GM18526 (cell line): ENCODE data around the gene HOXC9.

ENCODE experiments used
- POLR2A ChIP-seq: IDR thresholded peaks from 3 replicates; pipeline ENCODE4 v1.6.1; 2011; ENCODE audit not compliant: insufficient read length; ENCODE audit errors: extremely low read depth

HOXC9 gene

DNA sequence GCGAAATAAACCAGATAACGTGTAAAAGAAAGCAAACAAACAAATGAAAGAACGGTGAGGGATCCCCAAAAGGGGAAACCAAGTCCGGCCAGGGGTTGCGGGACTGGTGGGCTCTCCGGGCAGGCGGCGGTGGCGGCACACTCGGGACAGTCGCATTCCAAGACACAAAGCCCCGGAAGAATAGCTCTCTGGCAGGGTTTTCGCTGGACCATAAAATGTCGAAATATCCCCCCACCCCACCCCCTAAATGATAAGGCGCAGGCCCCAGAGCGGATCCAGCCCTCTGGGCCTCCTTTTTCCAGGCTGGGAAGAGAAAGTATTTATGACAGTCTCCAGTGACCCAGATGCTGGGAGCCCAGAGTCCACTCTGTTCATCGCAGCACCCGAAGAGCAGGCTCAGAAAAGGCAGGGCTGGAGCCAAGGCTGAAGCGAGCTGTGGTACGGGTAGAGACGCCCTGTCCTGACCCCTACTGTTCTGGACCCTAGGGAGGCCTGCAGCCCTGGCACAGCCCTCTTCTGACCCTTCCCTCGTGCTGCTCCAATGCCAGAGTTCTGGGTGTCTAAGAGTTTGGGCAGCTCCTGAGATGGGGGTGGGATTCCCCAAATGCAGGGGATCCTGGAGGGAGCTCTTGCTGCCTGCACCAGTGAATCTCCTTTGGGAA, 6.7 kb downstream of the HOXC9 start:
- no peak for TF ChIP-seq POLR2A

DNA sequence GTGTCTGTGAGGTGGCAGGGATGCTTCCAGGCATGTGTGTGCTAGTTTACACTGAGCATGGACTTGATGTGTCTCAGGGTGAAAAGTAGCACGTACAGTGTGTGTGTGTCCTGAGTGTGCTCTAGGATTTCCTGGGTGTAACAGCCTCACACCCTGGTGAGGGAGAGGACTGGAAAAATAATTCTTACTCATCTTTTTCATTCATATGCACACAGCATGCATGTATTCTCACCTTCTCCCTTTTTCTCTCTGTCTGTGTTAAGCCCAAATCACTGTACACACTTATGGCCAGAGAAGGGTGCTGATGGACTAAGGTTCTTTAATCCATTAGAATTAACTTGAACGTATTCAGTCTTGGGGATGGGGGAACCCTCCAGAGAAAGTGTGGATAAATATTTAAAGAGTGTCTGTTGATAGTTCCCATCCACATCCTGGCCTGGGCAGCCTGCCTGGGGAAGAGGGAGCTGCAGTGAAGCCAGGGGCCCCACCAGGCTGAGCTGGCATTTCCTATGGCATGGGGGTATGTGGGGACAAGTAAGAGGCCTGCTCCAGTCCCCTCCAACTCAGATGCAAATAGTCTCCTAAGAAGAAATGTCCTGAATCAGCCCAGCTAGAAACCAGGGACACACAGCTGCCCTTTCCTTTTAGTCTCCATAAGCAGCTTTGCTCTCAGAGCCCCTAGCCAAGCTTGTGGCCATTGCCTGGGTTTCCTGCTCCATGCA, 7.7 kb downstream of the HOXC9 start:
- no peak for TF ChIP-seq POLR2A

DNA sequence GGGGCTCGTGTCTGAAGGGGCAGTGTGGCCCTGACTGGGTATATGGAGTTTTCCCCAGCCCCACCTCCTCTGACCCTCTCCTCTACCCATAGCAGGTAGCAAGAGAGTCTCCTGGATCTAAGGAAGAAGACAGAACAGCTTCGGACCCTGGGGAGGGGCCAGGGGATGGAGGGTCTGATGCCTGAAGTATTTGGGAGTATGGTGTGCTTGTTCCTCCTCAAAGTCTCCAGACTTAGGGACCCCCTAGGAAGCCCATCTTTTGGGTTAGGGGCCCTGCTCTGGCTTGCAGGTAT, 8.2 kb downstream of the HOXC9 start:
- TF ChIP-seq POLR2A = no peak

DNA sequence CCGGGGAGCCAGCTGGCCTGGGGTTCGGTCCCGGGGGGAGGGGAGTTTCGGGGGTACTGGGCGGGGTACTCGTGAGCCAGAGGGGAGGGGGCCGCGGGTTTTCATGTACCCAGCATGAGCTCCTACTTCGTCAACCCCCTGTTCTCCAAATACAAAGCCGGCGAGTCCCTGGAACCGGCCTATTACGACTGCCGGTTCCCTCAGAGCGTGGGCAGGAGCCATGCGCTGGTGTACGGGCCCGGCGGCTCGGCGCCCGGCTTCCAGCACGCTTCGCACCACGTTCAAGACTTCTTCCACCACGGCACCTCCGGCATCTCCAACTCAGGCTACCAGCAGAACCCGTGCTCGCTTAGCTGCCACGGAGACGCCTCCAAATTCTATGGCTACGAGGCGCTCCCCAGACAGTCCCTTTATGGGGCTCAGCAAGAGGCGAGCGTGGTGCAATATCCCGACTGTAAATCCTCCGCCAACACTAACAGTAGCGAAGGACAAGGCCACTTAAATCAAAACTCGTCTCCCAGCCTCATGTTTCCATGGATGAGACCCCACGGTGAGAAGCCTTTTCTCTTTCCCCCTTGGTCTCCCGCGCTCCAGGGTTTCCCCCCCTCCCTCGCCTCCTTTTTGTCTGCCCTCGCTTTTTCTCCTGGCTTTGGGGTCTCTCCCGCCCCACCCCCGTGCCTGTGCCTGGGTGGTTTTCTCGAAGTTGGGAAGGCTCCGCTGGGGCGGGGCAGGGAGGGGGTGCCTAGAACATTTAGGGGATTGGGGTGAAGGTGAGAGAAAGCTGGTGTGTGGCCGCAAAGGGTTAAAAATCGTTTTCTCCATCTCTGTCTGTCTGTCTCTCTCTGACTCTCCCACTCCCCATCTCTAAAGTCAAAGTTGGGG, 9.5 kb downstream of the HOXC9 start:
- no peak for TF ChIP-seq POLR2A

DNA sequence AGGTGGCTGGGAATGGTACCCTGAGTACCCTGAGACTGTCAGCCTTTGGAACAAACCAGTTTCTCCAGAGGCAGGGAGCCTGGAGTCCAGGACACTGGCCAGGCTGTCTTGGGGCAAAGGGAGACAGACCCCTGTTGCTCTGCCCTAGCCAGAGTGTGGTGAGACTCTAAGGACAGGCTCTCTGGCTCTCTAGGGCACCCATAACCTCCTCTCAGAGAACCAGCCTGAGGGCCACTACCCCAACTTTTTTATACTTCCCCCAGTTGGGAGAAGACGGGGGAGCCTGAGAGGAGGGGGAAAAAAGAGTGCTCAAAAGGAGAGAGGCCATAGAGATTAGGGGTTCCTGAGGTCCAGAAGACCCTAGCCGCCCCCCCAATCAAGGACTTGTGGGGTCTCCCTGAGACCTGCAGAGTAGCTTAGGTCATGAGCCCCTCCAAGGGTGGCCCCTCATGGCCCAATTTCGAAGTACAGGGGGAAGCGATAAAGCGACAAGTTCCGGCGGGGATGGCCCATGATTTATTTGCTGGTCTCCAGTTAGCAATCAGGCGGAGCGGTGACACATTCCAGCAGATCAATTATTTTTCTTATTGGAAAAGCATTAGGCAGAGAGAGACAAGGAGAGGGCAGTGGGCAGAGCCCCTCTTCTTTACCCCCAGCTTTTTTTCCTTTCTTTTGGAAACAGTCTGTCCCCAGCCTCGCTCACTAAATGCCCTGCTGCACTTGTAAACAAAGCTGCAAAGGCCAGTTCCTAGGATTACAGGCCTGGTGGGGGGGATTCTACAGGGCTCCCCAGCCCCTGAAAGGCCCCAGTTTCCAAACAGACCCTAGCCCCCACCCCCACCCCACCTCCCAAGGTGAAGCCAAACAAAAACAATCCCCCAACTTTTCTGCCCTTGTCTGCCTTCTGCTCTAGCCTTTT, 10.4 kb downstream of the HOXC9 start:
- no peak for TF ChIP-seq POLR2A

DNA sequence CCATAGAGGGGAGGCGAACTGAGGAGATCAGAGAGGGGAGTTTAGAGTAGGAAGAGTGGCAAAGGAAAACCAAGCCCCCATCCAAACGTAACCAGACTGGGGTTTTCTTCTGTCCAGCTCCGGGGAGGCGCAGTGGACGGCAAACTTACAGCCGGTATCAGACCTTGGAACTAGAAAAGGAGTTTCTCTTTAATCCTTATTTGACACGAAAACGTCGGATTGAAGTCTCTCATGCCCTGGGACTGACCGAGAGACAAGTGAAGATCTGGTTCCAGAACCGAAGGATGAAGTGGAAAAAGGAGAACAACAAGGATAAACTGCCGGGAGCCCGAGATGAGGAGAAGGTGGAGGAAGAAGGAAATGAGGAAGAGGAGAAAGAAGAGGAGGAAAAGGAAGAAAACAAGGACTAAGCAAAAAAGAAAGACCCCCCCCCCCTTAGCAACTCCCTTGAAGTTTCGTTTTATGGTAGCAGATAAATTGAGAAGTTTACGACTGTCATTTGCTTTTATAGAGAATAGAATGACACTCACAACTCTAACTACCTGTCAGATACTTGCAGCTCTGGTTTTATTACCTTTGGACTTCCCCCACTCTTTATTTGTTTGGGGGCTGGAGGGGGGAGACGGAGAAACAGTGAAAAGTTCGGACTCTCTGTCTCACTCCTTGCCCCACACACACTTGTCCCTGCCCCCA, 11.2 kb downstream of the HOXC9 start:
- no peak for TF ChIP-seq POLR2A

DNA sequence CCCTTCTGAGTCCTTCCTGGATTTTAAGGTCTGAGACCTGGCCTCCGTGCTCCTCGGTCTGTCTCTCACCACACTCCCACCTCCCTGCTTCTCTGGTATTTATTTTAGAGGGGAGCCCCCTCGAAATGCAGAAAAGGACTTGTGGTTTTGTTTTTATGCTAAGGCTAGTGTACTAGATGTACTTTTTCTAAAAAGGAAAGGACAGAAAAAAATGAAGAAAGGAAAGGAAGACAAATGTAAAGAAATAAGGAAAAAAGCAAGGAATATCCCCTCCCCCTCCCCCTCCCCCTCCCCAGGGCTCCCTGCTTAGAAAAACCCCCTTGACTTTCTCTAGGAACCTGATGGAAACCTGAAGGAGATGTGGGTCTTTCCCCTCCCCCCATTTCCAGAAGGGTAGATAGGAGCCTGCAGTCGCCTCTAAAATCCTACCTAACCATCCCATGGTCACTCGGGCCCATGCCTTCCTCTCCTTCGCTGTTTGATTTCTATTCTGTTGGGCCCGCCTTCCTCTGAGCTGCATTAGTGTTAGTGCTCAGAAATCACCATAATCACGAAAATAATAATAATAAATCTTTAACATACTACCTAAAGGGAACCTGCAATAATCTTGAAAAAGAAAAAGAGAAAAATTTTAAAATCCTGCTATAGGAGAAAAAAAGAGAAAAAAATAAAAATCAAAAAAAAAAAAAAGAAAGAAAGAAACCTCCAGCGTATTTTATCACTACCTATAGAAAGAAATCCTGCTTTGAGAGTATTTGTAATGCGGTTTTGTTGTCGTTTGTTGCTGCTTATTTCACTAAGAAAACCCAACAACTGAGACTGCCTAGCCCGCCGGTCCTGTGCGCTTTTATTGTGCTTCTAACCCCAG, 11.9 kb downstream of the HOXC9 start:
- TF ChIP-seq POLR2A = no peak

DNA sequence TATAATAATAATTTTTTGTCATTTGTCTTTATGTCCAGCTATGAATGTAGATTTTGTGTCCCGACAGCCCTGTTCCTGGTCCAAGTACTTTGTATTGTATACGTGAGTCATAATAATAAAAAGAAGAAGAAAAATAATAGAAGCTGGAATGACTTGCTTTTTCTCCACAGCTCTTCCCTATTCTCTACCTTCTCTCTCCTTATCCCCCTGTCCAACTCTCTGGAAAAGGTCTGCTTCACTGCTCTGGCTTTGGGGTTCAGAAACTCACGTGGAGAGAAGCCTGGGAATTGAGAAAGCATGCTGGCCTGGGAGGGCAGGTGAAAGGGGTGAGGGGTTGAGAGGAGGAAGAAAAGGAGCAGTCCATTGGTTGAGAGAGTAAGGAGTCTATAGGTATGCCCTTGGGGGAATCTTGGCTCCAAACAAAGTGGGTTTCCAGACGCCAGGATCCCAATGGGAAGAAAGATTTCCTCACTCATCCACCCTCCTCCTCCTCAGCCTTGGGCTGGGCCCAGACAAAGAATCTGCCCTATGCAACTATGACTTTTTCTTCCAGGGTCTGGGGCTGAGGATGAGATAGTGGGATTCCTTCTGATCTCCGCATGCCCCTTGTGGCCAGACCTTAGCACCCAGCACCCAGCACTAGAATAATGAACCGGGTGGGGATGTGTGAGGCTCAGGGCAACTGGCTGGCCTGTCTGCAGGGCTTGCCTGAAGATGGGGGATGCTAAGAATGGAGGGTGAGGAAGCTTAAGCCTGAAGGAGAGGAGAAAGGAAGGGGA, 12.9 kb downstream of the HOXC9 start:
- no peak for TF ChIP-seq POLR2A

DNA sequence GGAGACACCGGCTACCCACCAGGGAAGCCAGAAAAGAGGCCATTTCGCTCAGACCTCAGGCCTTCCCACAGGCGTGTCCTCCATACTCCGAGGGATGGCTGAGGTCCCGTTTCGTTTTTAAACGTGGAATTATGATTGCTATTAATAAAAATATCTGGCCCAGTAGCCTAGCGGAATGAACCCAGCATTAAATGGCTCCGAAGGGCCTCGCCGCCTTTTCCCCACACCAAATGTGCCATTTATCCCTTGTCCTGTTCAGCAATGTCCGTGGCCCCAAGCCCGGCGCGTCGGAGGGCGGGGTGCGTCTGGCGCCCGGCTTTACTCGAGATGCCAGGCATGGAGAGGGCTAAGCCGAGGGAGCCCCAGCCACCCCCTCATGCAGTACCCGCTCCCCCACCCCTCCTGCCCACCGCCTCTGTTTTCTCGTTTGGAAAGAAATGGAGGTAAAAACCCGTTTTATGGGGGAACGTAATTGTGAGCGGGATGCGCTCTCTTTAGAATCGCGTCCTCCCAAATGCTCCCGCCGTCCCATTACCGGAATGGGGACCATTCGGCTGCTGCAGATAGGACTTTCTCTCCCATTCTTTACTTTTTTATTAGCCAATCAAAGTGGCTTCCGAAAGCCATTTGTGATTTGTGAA, 14.5 kb downstream of the HOXC9 start:
- no peak for TF ChIP-seq POLR2A

DNA sequence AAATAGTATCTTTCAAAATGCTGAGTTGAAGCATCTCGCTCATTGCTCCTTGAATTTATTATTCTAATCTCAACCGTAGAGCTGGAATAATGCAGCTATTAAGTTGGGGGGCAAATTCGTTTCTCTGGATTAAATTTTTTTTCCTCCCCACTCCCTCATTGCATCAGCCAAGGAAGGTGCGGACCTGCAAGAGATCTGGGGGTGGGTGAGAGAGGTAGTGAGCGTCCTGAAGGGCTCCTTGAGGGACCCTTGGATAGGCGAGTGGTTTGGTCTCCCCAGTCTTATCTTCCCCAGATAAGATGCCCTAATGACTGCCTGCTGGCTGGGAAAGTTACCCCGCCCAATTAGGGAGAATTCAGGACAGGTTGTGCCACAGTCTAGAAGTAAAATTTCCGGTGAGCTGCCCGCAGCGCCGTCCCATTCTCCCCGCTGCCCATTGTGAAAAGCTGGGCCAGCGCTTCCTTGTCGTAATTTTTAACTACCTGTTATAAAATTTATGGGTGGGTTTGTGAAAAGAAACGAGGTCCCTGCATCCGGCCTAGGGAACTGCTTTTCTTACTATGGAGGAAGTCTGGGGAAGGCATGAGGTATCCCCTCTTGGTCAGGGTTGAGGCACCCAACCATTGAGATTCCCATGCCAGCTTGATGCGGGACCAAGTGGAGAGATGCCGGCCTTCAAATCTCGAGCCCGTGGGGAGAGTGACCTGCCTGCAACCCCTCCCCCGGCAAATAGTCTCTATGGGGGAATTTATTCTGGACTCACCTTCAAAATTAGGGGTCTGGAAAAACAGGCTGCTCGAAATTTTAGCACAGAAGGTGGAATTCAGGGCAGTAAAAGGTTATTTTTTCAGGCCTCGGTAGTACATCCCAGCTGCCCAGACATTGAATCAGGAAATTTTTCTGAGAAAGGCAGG, 15.3 kb downstream of the HOXC9 start:
- TF ChIP-seq POLR2A = no peak

DNA sequence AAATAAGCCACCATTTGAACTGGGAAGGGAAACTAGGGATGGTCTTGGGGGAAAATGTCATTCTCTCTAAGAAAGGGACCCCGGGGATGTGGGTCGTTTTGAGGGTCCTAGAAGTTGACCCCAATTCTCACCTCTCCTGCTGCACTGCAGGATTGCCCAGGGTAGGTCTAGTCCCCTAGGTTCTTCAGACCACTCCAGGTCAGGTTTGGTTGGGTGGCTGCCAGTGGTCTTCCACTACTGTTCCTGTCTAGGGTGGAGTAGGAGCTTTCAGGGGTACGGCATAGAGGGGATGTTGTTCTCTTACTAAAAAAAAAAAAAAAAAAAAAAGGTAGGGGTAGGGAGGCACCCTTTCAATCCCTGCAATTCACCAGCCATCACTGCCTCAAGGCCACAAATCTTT, 16.1 kb downstream of the HOXC9 start:
- TF ChIP-seq POLR2A = no peak
